A549 treated with Mapracorat at 1 μM for 4 hours (cell line): ENCODE results near the gene ATP13A3. TPM values are rescaled to one million over a fixed set of nuclear protein-coding genes. Genes with fewer than 3 reads are reported as not detected.

Source experiments
- total RNA-seq: library from RNA; stranded (reverse); fragments of 200-300 nt; extraction: Qiagen RNA extraction; gene quantifications from 5 replicates; pipeline ENCODE4 v1.2.3, GENCODE V29; 2022

Gene ATP13A3
- 21.6 to 34.9 TPM (median 27.6 TPM) in 5 replicates for total RNA-seq

DNA sequence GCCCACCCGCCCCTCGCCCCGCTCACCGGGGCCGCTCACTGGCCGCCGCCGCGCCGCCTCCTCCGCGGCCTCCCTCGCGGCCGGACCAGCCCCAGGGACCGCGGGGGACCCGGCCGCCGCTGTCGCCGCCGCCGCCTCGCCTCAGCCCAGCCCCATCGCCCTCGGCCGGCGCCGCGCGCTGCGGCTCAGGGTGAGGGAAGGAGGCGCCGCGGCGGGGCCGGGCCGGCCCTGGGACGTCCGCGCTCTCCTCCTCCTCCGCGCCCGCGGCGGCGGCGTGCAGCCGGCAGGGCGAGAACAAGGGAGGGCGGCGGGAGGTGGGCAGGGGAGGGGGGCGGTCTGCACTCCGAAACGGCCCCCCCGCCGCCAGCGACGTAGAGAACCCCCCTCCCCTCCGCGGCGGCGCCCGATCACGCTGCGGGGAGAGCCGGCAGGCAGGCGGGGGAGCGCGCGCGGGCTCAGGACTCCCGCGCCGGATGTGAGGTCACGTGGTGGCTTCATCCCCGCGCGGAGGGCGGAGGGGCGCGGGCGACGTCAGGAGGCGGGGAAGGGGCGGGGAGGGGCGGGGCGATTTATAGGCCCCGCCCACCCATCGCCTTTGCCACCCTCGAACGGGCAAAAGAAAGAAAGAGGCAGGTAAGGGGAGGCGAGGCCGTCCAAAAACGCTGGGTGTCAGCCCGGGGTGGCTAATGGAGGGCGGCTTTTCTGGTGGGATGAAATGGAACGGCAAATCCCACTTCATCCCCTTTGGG, at the start of gene ATP13A3:
Gene ATP13A3, minus strand, starts transcription at position 463 of the 749 bp plus-strand sequence. CDS start 24,812 bp downstream, outside the sequence.

DNA sequence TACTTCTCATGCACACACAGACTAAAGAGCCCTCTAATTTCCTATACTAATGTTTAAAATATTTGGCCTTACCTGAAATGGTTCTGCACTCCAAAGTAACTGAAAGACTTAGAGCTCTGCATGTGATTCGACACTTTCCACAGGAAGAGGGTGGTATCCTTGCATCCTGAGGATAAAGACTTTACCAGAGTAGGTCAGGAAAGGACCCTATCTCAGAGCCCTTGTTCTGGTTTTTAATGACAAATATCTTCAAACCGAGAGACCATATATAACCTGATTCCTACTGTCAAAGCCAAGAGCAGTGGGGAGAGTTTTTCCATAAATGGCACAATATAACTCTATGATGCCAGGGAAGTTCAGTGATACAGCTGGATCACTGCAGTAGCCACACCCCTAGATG, 87.6 kb downstream of the ATP13A3 start, which contains the start of gene GP5:
Gene GP5, minus strand, starts transcription at position 101 of the 400 bp plus-strand sequence. CDS start 984 bp downstream, outside the sequence.

GRCh38 chr3:194369522-194370279, 117.1 kb downstream of the ATP13A3 start, which contains the start of gene LRRC15:
TSS of gene LRRC15 (minus strand) at chr3:194369743. CDS start at chr3:194361043, 8,700 bp downstream.

Other genes with a start within 250 kb of the ATP13A3 start
- not detected in 5 replicates for gene CPN2, start 135.7 kb downstream of the ATP13A3 start, total RNA-seq
- gene LRRC15, start 117.3 kb downstream of the ATP13A3 start, total RNA-seq = 0.12 to 0.17 TPM (median 0.14 TPM) in 5 replicates
- 0.04 TPM in 1 of 5 replicates, not detected in the others for gene GP5, start 87.7 kb downstream of the ATP13A3 start, total RNA-seq
- gene TMEM44, start 146.4 kb upstream of the ATP13A3 start, total RNA-seq = 9.7 to 11.6 TPM (median 10.4 TPM) in 5 replicates
- gene LSG1, start 185.2 kb upstream of the ATP13A3 start, total RNA-seq = 28.3 to 31.3 TPM (median 29.6 TPM) in 5 replicates
- 11.4 to 21.9 TPM (median 20.5 TPM) in 5 replicates for gene FAM43A, start 198.9 kb upstream of the ATP13A3 start, total RNA-seq